OCI-LY7 (cell line): Measurements from ENCODE around the gene CALHM5.

ENCODE experiments used
- CTCF ChIP-seq: fragments of 200-600 bp; sonication (generic); conservative IDR thresholded peaks from 2 replicates; pipeline ENCODE4 v1.5.1; 2014; ENCODE audit warnings: mild to moderate bottlenecking, antibody characterized with exemption, low read length, moderate library complexity, mixed read lengths
- EZH2phosphoT487 ChIP-seq: fragments of 200-600 bp; sonication (generic); IDR thresholded peaks from 2 replicates; pipeline ENCODE4 v1.6.1; 2018; ENCODE audit warnings: low read depth, borderline replicate concordance, mild to moderate bottlenecking, mixed run types, antibody characterized with exemption, low read length, moderate library complexity, mixed read lengths

GRCh38 chr6:116556814-116557415 is 45.5 kb downstream of the CALHM5 start:
- TF ChIP-seq CTCF (no peak), EZH2phosphoT487 (no peak)
